T-helper 2 cell treated with Interferon-gamma antibody and Interleukin-4, amounts not matched to agents 5 μg/mL and 100 μg/mL, for 36 hours (primary cell): Measurements from ENCODE around the gene ZNF846.
"Not testable (repeated sequence)": the region's sequence is repeated elsewhere in the genome, so short reads cannot be mapped to it uniquely, and the experiment has no call there.

Source experiments
- DNase-seq: peaks from one replicate; pipeline ENCODE4 v3.0.0; 2021; ENCODE audit warnings: low spot score
- H3K27ac Mint-ChIP-seq: one replicate; pipeline ENCODE4 v1.8.0; 2021; ENCODE audit warnings: mild to moderate bottlenecking, mixed read lengths
- H3K27me3 Mint-ChIP-seq: one replicate; pipeline ENCODE4 v1.8.0; 2021; ENCODE audit warnings: low read depth, mixed read lengths
- H3K36me3 Mint-ChIP-seq: one replicate; pipeline ENCODE4 v1.8.0; 2021; ENCODE audit warnings: low read depth, mixed read lengths
- H3K4me1 Mint-ChIP-seq: one replicate; pipeline ENCODE4 v1.8.0; 2021; ENCODE audit warnings: low read depth, mixed read lengths
- H3K4me3 Mint-ChIP-seq: one replicate; pipeline ENCODE4 v1.8.0; 2022; ENCODE audit warnings: mild to moderate bottlenecking, moderate library complexity, mixed read lengths
- H3K9me3 Mint-ChIP-seq: one replicate; pipeline ENCODE4 v1.8.0; 2021; ENCODE audit warnings: mixed read lengths

Gene ZNF846

DNA sequence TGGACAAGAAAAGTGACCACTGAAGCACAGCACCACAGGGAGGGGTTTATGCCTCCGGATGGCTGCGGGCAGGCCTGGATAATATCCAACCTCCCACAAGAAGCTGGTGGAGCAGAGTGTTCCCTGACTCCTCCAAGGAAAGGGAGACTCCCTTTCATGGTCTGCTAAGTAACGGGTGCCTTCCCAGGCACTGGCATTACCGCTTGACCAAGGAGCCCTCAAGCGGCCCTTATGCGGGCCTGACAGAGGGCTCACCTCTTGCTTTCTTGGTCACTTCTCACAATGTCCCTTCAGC is 22.5 kb upstream of the ZNF846 start:
- Mint-ChIP-seq H3K4me3 (peak overlapping the region; percentile 90), H3K27ac (peak overlapping the region; percentile 98), H3K4me1 (peaks cover 17% of the 10 kb centered on the region)
- not testable (repeated sequence) for H3K36me3 Mint-ChIP-seq, DNase-seq, H3K27me3 Mint-ChIP-seq, H3K9me3 Mint-ChIP-seq

DNA sequence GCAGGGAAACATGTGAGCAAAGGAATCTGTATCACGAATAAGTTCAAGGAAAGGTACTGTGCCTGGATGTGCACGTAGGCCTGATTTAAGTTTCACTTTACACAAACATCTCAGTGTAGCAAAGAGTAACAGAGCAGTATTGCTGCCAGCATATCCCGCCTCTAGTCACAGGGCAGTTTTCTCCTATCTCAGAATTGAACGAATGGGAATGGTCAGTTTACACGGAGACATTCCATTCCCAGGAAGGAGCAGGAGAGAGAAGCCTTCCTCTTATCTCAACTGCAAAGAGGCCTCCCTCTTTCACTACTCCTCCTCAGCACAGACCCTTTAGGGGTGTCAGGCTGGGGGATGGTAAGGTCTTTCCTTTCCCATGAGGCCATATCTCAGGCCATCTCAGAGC is 21.0 kb upstream of the ZNF846 start:
- H3K4me1 Mint-ChIP-seq: peaks cover 25% of the 10 kb centered on the region
- DNase-seq, H3K4me3 Mint-ChIP-seq, H3K9me3 Mint-ChIP-seq, H3K36me3 Mint-ChIP-seq, H3K27me3 Mint-ChIP-seq: not testable (repeated sequence)
- peak overlapping the region; percentile 65 for H3K27ac Mint-ChIP-seq

DNA sequence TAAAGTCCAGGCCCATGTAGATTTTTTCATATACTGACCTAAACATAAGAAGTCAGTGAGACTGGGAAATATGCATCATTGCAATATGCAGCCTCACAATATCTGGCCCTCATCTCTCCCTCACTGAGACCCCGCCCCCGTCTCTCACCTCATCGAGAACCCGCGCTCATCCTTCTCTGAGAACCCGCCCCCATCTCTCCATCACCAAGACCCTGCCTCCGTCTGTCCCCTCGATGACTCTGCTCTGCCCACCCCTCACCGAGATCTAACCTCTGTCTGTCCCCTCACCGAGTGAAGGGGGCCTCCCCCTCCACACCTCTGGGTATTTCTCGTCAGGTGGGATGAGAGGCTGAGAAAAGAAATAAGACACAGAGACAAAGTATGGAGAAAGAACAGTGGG is 20.5 kb upstream of the ZNF846 start:
- no peaks in the 10 kb centered on the region for H3K36me3 Mint-ChIP-seq
- no peak for DNase-seq
- H3K27me3 Mint-ChIP-seq: no peaks in the 10 kb centered on the region
- no peak overlapping the region for H3K27ac Mint-ChIP-seq
- no peak overlapping the region for H3K4me3 Mint-ChIP-seq
- no peaks in the 10 kb centered on the region for H3K9me3 Mint-ChIP-seq
- peaks cover 29% of the 10 kb centered on the region for H3K4me1 Mint-ChIP-seq

DNA sequence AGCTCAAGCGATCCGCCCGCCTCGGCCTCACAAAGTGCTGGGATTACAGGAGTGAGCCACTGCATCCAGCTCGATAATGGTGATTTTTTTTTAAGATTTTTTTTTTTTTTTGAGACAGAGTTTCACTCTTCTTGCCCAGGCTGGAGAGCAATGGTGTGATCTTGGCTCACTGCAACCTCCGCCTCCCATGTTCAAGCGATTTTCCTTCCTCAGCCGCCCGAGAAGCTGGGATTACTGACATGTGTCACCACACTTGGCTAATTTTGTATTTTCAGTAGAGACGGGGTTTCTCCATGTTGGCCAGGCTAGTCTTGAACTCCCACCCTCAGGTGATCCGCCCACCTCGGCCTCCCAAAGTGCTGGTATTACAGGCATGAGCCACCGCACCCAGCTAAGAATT is 20.1 kb upstream of the ZNF846 start:
- DNase-seq, H3K9me3 Mint-ChIP-seq, H3K27ac Mint-ChIP-seq, H3K27me3 Mint-ChIP-seq, H3K36me3 Mint-ChIP-seq, H3K4me3 Mint-ChIP-seq: not testable (repeated sequence)
- peaks cover 31% of the 10 kb centered on the region for H3K4me1 Mint-ChIP-seq

DNA sequence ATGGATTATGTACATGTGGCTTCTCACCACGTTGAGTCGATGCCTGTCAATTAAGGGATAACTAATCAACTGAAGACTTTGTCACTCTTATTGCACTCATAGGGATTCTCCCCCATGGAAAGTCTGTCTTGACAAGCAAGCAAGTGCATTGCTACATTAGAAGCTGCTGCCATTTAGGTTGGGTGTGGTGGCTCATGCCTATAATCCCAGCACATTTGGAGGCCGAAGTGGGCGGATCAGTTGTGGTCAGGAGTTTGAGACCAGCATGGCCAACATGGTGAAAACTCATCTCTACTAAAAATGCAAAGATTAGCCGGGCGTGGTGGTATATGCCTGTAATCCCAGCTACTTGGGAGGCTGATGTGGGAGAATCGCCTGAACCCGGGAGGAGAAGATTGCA is 18.3 kb upstream of the ZNF846 start:
- Mint-ChIP-seq H3K9me3 (no peaks in the 10 kb centered on the region), H3K4me1 (peaks cover 25% of the 10 kb centered on the region), H3K4me3 (peak overlapping the region; percentile 70), H3K27me3 (no peaks in the 10 kb centered on the region), H3K27ac (peak overlapping the region; percentile 75), H3K36me3 (peaks cover 2% of the 10 kb centered on the region)
- DNase-seq: no peak

DNA sequence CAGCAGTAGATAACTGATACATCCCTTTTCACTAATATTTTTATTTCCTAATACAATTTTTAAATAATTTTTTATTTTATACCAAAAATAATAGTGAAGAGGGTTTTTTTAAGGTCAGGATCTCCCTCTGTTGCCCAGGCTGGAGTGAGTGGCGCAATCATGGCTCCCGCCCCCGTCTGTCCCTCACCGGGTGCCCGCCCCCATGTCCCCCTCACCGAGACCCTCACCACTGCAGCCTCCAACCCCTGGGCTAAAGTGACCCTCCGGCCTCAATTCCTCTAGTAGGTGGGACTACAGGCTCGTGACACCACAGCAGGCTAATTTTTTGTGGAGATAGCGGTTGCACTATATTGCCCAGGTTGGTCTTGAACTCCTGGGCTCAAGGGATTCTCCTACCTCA is 17.8 kb upstream of the ZNF846 start:
- DNase-seq: no peak
- H3K36me3 Mint-ChIP-seq: peaks cover 2% of the 10 kb centered on the region
- no peaks in the 10 kb centered on the region for H3K27me3 Mint-ChIP-seq
- no peaks in the 10 kb centered on the region for H3K9me3 Mint-ChIP-seq
- peak overlapping the region; percentile 95 for H3K4me3 Mint-ChIP-seq
- H3K4me1 Mint-ChIP-seq: peaks cover 22% of the 10 kb centered on the region
- peak overlapping the region; percentile 98 for H3K27ac Mint-ChIP-seq

DNA sequence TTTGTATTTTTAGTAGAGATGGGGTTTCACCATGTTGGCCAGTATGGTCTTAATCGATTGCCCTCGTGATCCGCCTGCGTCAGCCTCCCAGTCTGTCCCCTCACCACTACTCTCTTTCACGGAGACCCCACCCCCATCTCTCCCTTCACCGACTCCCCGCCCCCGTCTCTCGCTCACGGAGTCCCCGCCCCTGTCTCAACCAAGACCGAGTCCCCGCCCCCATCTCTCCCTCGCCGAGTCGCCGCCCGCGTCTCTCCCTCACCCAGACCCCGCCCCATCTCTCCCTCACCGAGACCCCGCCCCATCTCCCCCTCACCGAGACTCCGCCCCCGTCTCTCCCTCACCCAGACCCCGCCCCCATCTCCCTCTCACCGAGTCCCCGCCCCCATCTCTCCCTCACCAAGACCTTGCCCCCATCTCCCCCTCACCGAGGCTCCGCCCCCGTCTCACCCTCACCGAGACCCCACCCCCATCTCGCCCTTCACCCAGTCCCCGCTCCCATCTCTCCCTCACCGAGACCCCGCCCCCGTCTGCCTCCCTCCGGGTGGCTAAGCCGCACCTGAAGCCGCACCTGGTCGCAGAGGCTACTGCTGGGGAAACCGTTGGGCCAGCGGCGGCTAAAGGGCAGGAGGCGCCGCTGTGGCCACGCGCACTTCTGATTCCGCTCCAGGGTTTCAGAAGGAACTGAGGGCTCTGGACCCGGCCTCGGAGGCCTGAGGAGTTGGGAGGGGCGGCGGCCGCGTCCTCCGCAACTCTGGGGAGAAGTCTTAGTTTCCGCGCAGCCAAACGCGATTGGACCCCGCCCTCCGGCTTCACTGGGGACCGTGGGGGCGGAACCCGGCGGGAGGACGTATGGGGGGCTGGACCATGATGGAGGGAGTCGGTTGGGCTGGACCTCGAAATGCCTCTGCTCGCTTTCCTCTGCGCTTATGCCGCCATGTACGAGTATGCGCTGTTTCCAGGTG is 17.1 kb upstream of the ZNF846 start:
- peaks cover 20% of the 10 kb centered on the region for H3K4me1 Mint-ChIP-seq
- peaks cover 2% of the 10 kb centered on the region for H3K36me3 Mint-ChIP-seq
- H3K4me3 Mint-ChIP-seq: peak overlapping the region; percentile 95
- DNase-seq: peak; percentile 88
- H3K27ac Mint-ChIP-seq: peak overlapping the region; percentile 98
- H3K9me3 Mint-ChIP-seq: no peaks in the 10 kb centered on the region
- H3K27me3 Mint-ChIP-seq: no peaks in the 10 kb centered on the region

DNA sequence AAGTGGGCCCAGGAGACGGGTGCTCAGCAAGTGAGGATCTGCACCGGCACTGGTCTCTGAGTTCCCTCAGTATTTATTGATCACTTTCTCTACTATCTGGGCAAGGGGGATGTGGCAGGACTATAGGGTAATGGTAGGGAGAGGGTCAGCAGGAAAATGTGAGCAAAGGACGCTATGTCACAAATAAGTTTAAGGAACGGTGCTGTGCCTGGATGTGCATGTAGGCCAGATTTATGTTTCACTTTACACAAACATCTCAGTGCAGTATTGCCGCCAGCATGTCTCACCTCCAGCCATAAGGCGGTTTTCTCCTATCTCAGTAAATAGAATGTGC is 15.6 kb upstream of the ZNF846 start:
- H3K4me3 Mint-ChIP-seq: peak overlapping the region; percentile 95
- not testable (repeated sequence) for H3K9me3 Mint-ChIP-seq, DNase-seq, H3K36me3 Mint-ChIP-seq, H3K27me3 Mint-ChIP-seq
- H3K4me1 Mint-ChIP-seq: peaks cover 17% of the 10 kb centered on the region
- peak overlapping the region; percentile 70 for H3K27ac Mint-ChIP-seq

DNA sequence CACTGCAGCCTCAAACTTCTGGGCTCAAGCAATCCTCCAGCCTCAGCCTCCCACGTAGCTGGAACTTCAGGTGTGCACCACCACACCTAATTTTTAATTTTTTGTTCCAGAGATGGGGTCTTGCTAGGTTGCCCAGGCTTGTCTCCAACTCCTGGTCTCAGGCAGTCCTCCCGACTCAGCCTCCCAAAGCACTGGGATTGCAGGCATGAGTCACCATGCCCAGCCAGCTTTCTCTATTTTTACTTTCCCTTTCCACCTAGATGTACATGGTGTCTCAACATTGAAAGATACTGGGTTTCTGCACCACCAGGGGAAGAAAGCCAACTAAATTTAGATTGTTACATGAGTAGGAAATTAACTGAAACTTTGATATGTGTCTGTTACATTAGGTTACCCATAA is 13.8 kb upstream of the ZNF846 start:
- H3K9me3 Mint-ChIP-seq: peaks cover 11% of the 10 kb centered on the region
- no peak overlapping the region for H3K4me3 Mint-ChIP-seq
- peaks cover 17% of the 10 kb centered on the region for H3K4me1 Mint-ChIP-seq
- H3K27me3 Mint-ChIP-seq: no peaks in the 10 kb centered on the region
- H3K36me3 Mint-ChIP-seq: peaks cover 2% of the 10 kb centered on the region
- H3K27ac Mint-ChIP-seq: no peak overlapping the region
- DNase-seq: no peak

DNA sequence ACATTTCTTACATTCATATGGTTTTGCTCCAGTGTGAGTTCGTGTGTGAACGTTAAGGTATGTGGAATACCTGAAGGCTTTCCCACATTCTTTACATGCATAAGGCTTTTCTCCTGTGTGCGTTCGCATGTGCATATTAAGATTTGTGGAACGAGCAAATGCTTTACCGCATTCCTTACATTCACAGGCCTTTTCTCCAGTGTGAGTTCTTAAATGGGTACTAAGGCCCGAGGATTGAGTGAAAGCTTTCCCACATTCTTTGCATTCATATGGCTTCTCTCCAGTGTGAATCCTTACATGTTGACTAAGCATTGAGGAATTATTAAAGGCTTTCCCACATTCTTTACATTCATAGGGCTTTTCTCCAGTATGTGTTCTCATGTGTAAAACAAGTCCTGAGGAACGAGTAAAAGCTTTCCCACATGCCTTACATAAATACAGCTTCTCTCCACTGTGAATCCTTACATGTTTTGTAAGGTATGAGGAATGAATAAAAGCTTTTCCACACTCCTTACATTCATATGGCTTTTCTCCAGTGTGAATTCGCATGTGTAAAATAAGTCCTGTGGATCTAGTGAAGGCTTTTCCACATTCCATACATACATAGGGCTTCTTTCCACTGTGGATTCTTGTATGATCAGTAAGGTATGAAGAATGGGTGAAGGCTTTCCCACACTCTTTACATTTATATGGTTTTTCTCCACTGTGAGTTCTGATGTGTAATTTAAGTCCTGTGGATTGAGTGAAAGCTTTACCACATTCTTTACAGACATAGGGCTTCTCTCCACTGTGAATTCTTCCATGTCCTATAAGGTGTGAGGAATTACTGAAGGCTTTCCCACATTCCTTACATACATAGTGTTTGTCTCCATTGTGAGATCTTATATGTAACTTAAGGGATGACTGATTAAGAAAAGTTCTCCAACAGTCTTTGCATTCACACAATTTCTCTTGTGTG is 10.7 kb downstream of the ZNF846 start:
- Mint-ChIP-seq H3K4me3 (no peak overlapping the region), H3K4me1 (no peaks in the 10 kb centered on the region), H3K27ac (no peak overlapping the region), H3K36me3 (peaks cover 42% of the 10 kb centered on the region), H3K27me3 (no peaks in the 10 kb centered on the region), H3K9me3 (peaks cover 47% of the 10 kb centered on the region)
- DNase-seq: no peak

DNA sequence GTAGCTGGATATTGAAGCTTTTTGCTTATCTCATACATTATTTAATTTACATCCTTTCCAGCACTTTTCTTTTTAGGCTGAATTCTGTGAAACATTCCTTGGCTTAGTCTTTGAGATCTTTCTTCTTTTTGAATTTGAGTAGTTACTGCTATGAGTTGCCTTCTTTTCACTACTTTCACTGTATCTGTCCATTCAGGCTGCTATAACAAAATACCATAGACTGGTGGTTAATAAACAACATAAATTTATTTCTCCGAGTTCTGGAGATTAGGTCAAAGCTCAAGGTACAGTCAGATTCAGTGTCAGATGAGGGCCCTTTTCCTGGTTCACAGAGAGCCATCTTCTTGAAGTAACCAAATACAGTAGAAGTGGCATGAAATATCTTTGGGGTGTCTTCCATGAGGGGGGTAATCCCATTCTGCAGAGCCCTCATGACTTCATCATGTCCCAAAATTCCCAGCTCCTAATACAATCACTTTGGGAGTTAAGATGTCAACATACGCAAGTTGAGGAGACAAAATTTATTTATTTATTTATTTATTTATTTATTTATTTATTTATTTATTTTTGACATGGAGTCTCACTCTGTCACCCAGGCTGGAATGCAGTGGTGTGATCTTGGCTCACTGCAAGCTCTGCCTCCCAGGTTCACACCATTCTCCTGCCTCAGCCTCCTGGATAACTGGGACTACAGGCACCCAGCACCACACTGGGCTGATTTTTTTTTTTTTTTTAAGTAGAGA is 15.7 kb downstream of the ZNF846 start:
- H3K4me3 Mint-ChIP-seq: no peak overlapping the region
- no peaks in the 10 kb centered on the region for H3K4me1 Mint-ChIP-seq
- DNase-seq: no peak
- H3K9me3 Mint-ChIP-seq: peaks cover 39% of the 10 kb centered on the region
- peaks cover 8% of the 10 kb centered on the region for H3K36me3 Mint-ChIP-seq
- H3K27me3 Mint-ChIP-seq: no peaks in the 10 kb centered on the region
- no peak overlapping the region for H3K27ac Mint-ChIP-seq

DNA sequence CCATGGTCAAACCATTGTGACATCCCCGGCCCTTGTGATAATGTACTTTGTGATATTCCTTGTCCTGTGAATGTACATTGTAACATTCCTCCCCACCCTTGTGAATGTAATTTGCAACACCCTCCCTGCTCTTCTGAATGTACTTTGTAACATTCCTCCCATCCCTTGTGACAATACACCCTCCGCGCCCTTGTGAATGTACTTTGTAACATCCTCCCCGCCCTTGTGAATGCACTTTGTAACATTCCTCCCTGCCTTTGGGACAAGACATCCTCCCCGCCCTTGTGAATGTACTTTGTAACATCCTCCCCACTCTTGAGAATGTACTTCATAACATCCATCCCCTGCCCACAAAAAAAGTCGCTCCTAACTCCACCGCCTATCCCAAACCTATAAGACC is 17.1 kb downstream of the ZNF846 start:
- H3K27ac Mint-ChIP-seq: no peak overlapping the region
- no peaks in the 10 kb centered on the region for H3K27me3 Mint-ChIP-seq
- no peak overlapping the region for H3K4me3 Mint-ChIP-seq
- DNase-seq: no peak
- H3K36me3 Mint-ChIP-seq: peaks cover 4% of the 10 kb centered on the region
- H3K4me1 Mint-ChIP-seq: no peaks in the 10 kb centered on the region
- peaks cover 29% of the 10 kb centered on the region for H3K9me3 Mint-ChIP-seq

DNA sequence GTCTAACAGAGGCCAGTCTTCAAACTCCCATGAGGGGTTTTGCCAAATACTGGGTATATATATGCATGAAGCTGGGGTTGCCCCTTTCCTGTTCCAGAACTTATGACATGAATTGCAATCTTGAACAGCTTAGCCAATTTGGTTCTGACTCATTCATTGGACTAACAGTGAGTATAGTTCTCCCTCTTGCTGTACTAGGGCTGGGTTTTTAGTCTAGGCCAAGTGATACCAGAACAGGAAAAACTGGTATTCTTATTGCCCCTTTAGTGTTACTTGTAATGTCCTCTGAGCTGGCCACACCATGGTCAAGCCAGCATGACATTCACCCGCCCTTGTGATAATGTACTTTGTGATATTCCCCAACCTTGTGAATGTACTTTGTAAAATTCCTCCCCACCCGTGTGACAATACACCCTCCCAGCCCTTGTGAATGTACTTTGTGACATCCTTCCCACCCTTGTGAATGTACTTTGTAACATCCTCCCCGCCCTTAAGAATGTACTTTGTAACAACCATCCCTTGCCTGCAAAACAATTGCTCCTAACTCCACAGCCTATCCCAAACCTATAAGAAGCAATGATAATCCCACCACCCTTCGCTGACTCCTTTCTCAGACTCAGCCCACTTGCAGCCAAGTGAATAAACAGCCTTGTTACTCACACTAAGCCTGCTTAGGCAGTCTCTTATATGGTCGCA is 26.9 kb downstream of the ZNF846 start:
- H3K4me1 Mint-ChIP-seq: no peaks in the 10 kb centered on the region
- H3K27me3 Mint-ChIP-seq: no peaks in the 10 kb centered on the region
- no peak for DNase-seq
- no peaks in the 10 kb centered on the region for H3K36me3 Mint-ChIP-seq
- H3K27ac Mint-ChIP-seq: no peak overlapping the region
- no peak overlapping the region for H3K4me3 Mint-ChIP-seq
- peaks cover 36% of the 10 kb centered on the region for H3K9me3 Mint-ChIP-seq
